Esophagus squamous epithelium (tissue), 5 donors: Measurements from ENCODE around the gene MMP24. TPM values are rescaled to one million over a fixed set of nuclear protein-coding genes. Genes with fewer than 3 reads are reported as not detected.
A peak's percentile ranks its signal among the peaks of the same experiment; 100 is the strongest.

ENCODE experiments used
- DNase-seq: peaks from one replicate; lab custom pipeline; 2025; lab: John Stamatoyannopoulos, UW
- H3K27ac ChIP-seq, 4 donors: fragments of 200-600 bp; sonication (generic); one replicate each; pipeline ENCODE4 v1.5.1; 2016 to 2019; ENCODE audit warnings: mild to moderate bottlenecking in 1 of 4
- H3K27me3 ChIP-seq, 4 donors: fragments of 200-600 bp; sonication (generic); 1 replicate in 3 of 4; 2 replicates in 1 of 4; pipeline versions ENCODE4 v1.5.1 to v1.6.0; 2017 to 2021; ENCODE audit warnings: antibody characterized with exemption in 1 of 4
- H3K36me3 ChIP-seq, 3 donors: fragments of 200-600 bp; sonication (generic); one replicate each; pipeline ENCODE4 v1.5.1; 2016 to 2019
- H3K4me1 ChIP-seq, 3 donors: fragments of 200-600 bp; sonication (generic); one replicate each; pipeline ENCODE4 v1.5.1; 2017 to 2019
- H3K4me3 ChIP-seq, 4 donors: fragments of 200-600 bp; sonication (generic); 1 replicate in 3 of 4; 2 replicates in 1 of 4; pipeline ENCODE4 v1.5.1; 2016 to 2019; ENCODE audit warnings: mild to moderate bottlenecking in 2 of 4, moderate library complexity in 1 of 4
- H3K9me3 ChIP-seq, 3 donors: fragments of 200-600 bp; sonication (generic); one replicate each; pipeline ENCODE4 v1.5.1; 2016 to 2019
- POLR2A ChIP-seq, 4 donors: fragments of 450-650 bp; IDR thresholded peaks; one replicate each; pipeline ENCODE4 v1.6.1; 2017; ENCODE audit warnings: antibody characterized with exemption in 4 of 4, mild to moderate bottlenecking in 4 of 4, moderate library complexity in 3 of 4
- WGBS, 2 donors: methylation state at CpG; one replicate each; pipeline ENCODE4 v1.1.5; 2018; 5-methylcytosine and 5-hydroxymethylcytosine counted together
- intact Hi-C: fragments of 100-400 bp; cut with DNase I; formaldehyde crosslinking; loops from one replicate; pipeline ENCODE4 v1.15.0; 2022
- total RNA-seq, 4 donors: library from RNA; depleted of rRNA; stranded (reverse); fragments of >200 nt; gene quantifications; one replicate each; pipeline ENCODE4 v1.1.0, GENCODE V29; 2016
- TF ChIP-seq, protein P1 (sequence below), 6 experiments: fragments of 450-650 bp in 4 of 6; fragments of 200-600 bp in 2 of 6; sonication (generic) in 2 of 6; IDR thresholded peaks; one replicate each; pipeline ENCODE4 v1.5.1; 2016 to 2019; ENCODE audit warnings: antibody characterized with exemption in 6 of 6, mild to moderate bottlenecking in 4 of 6, moderate library complexity in 4 of 6
- donor health status: DM: yes; HTN: yes; CAD: no.

Gene MMP24
- total RNA-seq, 4 donors from 2014 or later = 0.06 to 0.38 (median 0.08) TPM; not detected in 1

GRCh38 chr20:35275741-35276251 lies 49.3 kb downstream of the MMP24 start:
- H3K27ac ChIP-seq = peak overlapping the region in 1 of 4 donors; percentile 99
- H3K4me3 ChIP-seq = no peak overlapping the region
- 84 to 93% methylated on average over 8 to 9 of the region's 12 CpGs for whole genome bisulfite sequencing, 2 donors
- no peaks in the 10 kb centered on the region for H3K27me3 ChIP-seq
- H3K4me1 ChIP-seq = peaks cover 10 to 51% (median 15%) of the 10 kb centered on the region in 3 donors
- H3K9me3 ChIP-seq = no peaks in the 10 kb centered on the region
- H3K36me3 ChIP-seq = peaks cover 16 to 77% (median 19%) of the 10 kb centered on the region in 3 donors
- no peak for TF ChIP-seq POLR2A (IDR thresholded peaks at IDR 0.05)
- TF ChIP-seq, protein P1, sequence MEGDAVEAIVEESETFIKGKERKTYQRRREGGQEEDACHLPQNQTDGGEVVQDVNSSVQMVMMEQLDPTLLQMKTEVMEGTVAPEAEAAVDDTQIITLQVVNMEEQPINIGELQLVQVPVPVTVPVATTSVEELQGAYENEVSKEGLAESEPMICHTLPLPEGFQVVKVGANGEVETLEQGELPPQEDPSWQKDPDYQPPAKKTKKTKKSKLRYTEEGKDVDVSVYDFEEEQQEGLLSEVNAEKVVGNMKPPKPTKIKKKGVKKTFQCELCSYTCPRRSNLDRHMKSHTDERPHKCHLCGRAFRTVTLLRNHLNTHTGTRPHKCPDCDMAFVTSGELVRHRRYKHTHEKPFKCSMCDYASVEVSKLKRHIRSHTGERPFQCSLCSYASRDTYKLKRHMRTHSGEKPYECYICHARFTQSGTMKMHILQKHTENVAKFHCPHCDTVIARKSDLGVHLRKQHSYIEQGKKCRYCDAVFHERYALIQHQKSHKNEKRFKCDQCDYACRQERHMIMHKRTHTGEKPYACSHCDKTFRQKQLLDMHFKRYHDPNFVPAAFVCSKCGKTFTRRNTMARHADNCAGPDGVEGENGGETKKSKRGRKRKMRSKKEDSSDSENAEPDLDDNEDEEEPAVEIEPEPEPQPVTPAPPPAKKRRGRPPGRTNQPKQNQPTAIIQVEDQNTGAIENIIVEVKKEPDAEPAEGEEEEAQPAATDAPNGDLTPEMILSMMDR (IDR thresholded peaks at IDR 0.05) = no peak
- no peak for DNase-seq
- intact Hi-C loops = no loop called here

DNA sequence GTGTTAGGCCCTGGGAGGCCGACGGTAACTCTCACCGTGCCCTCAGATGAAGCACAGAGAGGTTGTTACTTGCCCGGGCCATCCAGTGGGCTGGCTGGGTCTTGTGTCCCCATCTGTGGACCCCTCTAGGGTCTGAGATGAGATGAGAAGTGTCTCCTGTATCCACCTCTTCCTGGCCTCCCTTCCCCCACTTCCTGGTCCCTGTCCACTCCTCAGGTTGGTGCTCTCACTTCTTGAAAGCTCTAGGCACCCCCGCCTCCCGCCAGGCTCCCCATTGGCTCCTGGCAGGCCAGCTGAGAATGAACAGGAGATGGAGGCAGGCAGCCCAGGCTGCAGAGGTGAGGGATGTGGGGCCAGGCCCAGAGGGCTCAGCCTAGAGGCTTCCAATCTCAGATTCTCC lies 49.9 kb downstream of the MMP24 start:
- H3K27ac ChIP-seq = peak overlapping the region; percentile 6 to 99 (median 96)
- no peaks in the 10 kb centered on the region for H3K27me3 ChIP-seq
- 87 to 100% methylated on average over 3 to 4 of the region's 6 CpGs for WGBS, 2 donors
- H3K4me1 ChIP-seq = peaks cover 10 to 57% (median 15%) of the 10 kb centered on the region in 3 donors
- no peak for DNase-seq
- TF ChIP-seq POLR2A (IDR thresholded peaks at IDR 0.05) = no peak
- TF ChIP-seq, protein P1 (IDR thresholded peaks at IDR 0.05) = no peak
- H3K36me3 ChIP-seq = peaks cover 17 to 74% (median 19%) of the 10 kb centered on the region in 3 donors
- H3K4me3 ChIP-seq = peak overlapping the region; percentile 64 to 94 (median 84)
- intact Hi-C loops = no loop called here
- H3K9me3 ChIP-seq = no peaks in the 10 kb centered on the region

- 3 to 43% methylated on average over 1 to 8 of the region's 10 CpGs for WGBS, 2 donors
- Histone ChIP-seq H3K27me3 (no peaks in the 10 kb centered on the region), H3K9me3 (no peaks in the 10 kb centered on the region), H3K4me3 (peak overlapping the region; percentile 64 to 94 (median 84)), H3K27ac (peak overlapping the region; percentile 96 to 99 (median 98)), H3K36me3 (peaks cover 19 to 75% (median 19%) of the 10 kb centered on the region in 3 donors), H3K4me1 (peaks cover 10 to 63% (median 18%) of the 10 kb centered on the region in 3 donors)
- intact Hi-C loops = no loop called here
- no peak for DNase-seq
- TF ChIP-seq, protein P1 (IDR thresholded peaks at IDR 0.05) = peak in 1 of 6 experiments; percentile 4
- TF ChIP-seq POLR2A (IDR thresholded peaks at IDR 0.05) = no peak
These were observed 50.6 kb downstream of the MMP24 start for GRCh38 chr20:35277127-35277526.

- Histone ChIP-seq H3K27ac (peak within 1 kb of the TSS; percentile 96 to 99 (median 98)), H3K27me3 (no peaks in the 10 kb centered on the region), H3K36me3 (peaks cover 19 to 82% (median 19%) of the 10 kb centered on the region in 3 donors), H3K9me3 (no peaks in the 10 kb centered on the region), H3K4me3 (peak within 1 kb of the TSS; percentile 64 to 94 (median 84)), H3K4me1 (peaks cover 10 to 69% (median 24%) of the 10 kb centered on the region in 3 donors)
- WGBS, 2 donors = 0% methylated on average over 2 of the region's 76 CpGs; no CpG with 5 or more reads in 1 of the 2 donors
- peak; percentile 25 for DNase-seq
- TF ChIP-seq, protein P1 (IDR thresholded peaks at IDR 0.05) = peak in 2 of 6 experiments; percentile 8 to 17
- TF ChIP-seq POLR2A (IDR thresholded peaks at IDR 0.05) = peak in 3 of 4 donors; percentile 85 to 94 (median 91)
- intact Hi-C loops = no loop called here
These were observed 51.3 kb downstream of the MMP24 start, which contains the start of gene MMP24OS for GRCh38 chr20:35277531-35278395. MMP24OS (minus strand) TSS chr20:35278122; CDS start chr20:35277929, 193 bp downstream.
